Measurements from ENCODE around the gene NOTO.

The NOTO gene

GRCh38 chr2:73244580-73244979, 42.2 kb downstream of the NOTO start:
- DNase-seq (ENCODE audit: insufficient read length, low spot score) (no peak), FAIRE-seq (no peak)
- TF ChIP-seq SPI1 (IDR thresholded peaks at IDR 0.05; ENCODE audit: low read depth, low read length): no peak
- no peak for TF ChIP-seq PAX5 (IDR thresholded peaks at IDR 0.05; ENCODE audit: insufficient read depth, low read length, severe bottlenecking)
- TF ChIP-seq POLR2AphosphoS5 (IDR thresholded peaks at IDR 0.05; ENCODE audit: low read depth, low read length): no peak
- TF ChIP-seq POU2F2 (IDR thresholded peaks at IDR 0.05; ENCODE audit: low read depth, low read length): no peak
- TF ChIP-seq TAF1 (IDR thresholded peaks at IDR 0.05; ENCODE audit: low read depth, low read length): no peak
- no peak for TF ChIP-seq POLR2A (IDR thresholded peaks at IDR 0.05; ENCODE audit: low read depth, low read length)

GRCh38 chr2:73246850-73247249, 44.5 kb downstream of the NOTO start:
- TF ChIP-seq TAF1 (IDR thresholded peaks at IDR 0.05; ENCODE audit: low read depth, low read length) (no peak), POLR2A (IDR thresholded peaks at IDR 0.05; ENCODE audit: low read depth, low read length) (no peak), PAX5 (IDR thresholded peaks at IDR 0.05; ENCODE audit: insufficient read depth, low read length, severe bottlenecking) (no peak), POU2F2 (IDR thresholded peaks at IDR 0.05; ENCODE audit: low read depth, low read length) (no peak), SPI1 (IDR thresholded peaks at IDR 0.05; ENCODE audit: low read depth, low read length) (no peak), POLR2AphosphoS5 (IDR thresholded peaks at IDR 0.05; ENCODE audit: low read depth, low read length) (no peak)
- DNase-seq (ENCODE audit: insufficient read length, low spot score) (no peak), FAIRE-seq (no peak)

- FAIRE-seq (no peak), DNase-seq (ENCODE audit: insufficient read length, low spot score) (no peak)
- no peak for TF ChIP-seq TAF1 (IDR thresholded peaks at IDR 0.05; ENCODE audit: low read depth, low read length)
- no peak for TF ChIP-seq POLR2AphosphoS5 (IDR thresholded peaks at IDR 0.05; ENCODE audit: low read depth, low read length)
- TF ChIP-seq PAX5 (IDR thresholded peaks at IDR 0.05; ENCODE audit: insufficient read depth, low read length, severe bottlenecking): no peak
- no peak for TF ChIP-seq SPI1 (IDR thresholded peaks at IDR 0.05; ENCODE audit: low read depth, low read length)
- TF ChIP-seq POU2F2 (IDR thresholded peaks at IDR 0.05; ENCODE audit: low read depth, low read length): no peak
- TF ChIP-seq POLR2A (IDR thresholded peaks at IDR 0.05; ENCODE audit: low read depth, low read length): no peak
Measured at GRCh38 chr2:73249636-73250035, 47.3 kb downstream of the NOTO start.

- TF ChIP-seq POU2F2 (IDR thresholded peaks at IDR 0.05; ENCODE audit: low read depth, low read length) (no peak), POLR2AphosphoS5 (IDR thresholded peaks at IDR 0.05; ENCODE audit: low read depth, low read length) (no peak), TAF1 (IDR thresholded peaks at IDR 0.05; ENCODE audit: low read depth, low read length) (no peak), SPI1 (IDR thresholded peaks at IDR 0.05; ENCODE audit: low read depth, low read length) (no peak), POLR2A (IDR thresholded peaks at IDR 0.05; ENCODE audit: low read depth, low read length) (no peak), PAX5 (IDR thresholded peaks at IDR 0.05; ENCODE audit: insufficient read depth, low read length, severe bottlenecking) (no peak)
- no peak for DNase-seq (ENCODE audit: insufficient read length, low spot score)
- FAIRE-seq: no peak
Measured at GRCh38 chr2:73250872-73251846, 48.8 kb downstream of the NOTO start.

GRCh38 chr2:73252238-73253027, 50.1 kb downstream of the NOTO start:
- no peak for TF ChIP-seq POU2F2 (IDR thresholded peaks at IDR 0.05; ENCODE audit: low read depth, low read length)
- TF ChIP-seq POLR2AphosphoS5 (IDR thresholded peaks at IDR 0.05; ENCODE audit: low read depth, low read length): no peak; the same call in 1 of the 2 replicates
- no peak for TF ChIP-seq SPI1 (IDR thresholded peaks at IDR 0.05; ENCODE audit: low read depth, low read length)
- no peak for TF ChIP-seq TAF1 (IDR thresholded peaks at IDR 0.05; ENCODE audit: low read depth, low read length)
- no peak for TF ChIP-seq PAX5 (IDR thresholded peaks at IDR 0.05; ENCODE audit: insufficient read depth, low read length, severe bottlenecking)
- no peak for TF ChIP-seq POLR2A (IDR thresholded peaks at IDR 0.05; ENCODE audit: low read depth, low read length)
- FAIRE-seq (no peak), DNase-seq (ENCODE audit: insufficient read length, low spot score) (no peak)

- TF ChIP-seq TAF1 (IDR thresholded peaks at IDR 0.05; ENCODE audit: low read depth, low read length) (no peak), POLR2AphosphoS5 (IDR thresholded peaks at IDR 0.05; ENCODE audit: low read depth, low read length) (no peak; the same call in 1 of the 2 replicates), POLR2A (IDR thresholded peaks at IDR 0.05; ENCODE audit: low read depth, low read length) (no peak), PAX5 (IDR thresholded peaks at IDR 0.05; ENCODE audit: insufficient read depth, low read length, severe bottlenecking) (no peak), POU2F2 (IDR thresholded peaks at IDR 0.05; ENCODE audit: low read depth, low read length) (no peak), SPI1 (IDR thresholded peaks at IDR 0.05; ENCODE audit: low read depth, low read length) (no peak)
- FAIRE-seq (no peak), DNase-seq (ENCODE audit: insufficient read length, low spot score) (no peak)
Measured at GRCh38 chr2:73253400-73253799, 51.0 kb downstream of the NOTO start.

GRCh38 chr2:73253901-73254300, 51.5 kb downstream of the NOTO start:
- no peak for DNase-seq (ENCODE audit: insufficient read length, low spot score)
- FAIRE-seq: no peak

GRCh38 chr2:73254343-73255006, 52.1 kb downstream of the NOTO start:
- TF ChIP-seq POU2F2 (IDR thresholded peaks at IDR 0.05; ENCODE audit: low read depth, low read length) (no peak), TAF1 (IDR thresholded peaks at IDR 0.05; ENCODE audit: low read depth, low read length) (no peak), POLR2A (IDR thresholded peaks at IDR 0.05; ENCODE audit: low read depth, low read length) (no peak), PAX5 (IDR thresholded peaks at IDR 0.05; ENCODE audit: insufficient read depth, low read length, severe bottlenecking) (no peak), SPI1 (IDR thresholded peaks at IDR 0.05; ENCODE audit: low read depth, low read length) (no peak), POLR2AphosphoS5 (IDR thresholded peaks at IDR 0.05; ENCODE audit: low read depth, low read length) (no peak)
- no peak for FAIRE-seq
- DNase-seq (ENCODE audit: insufficient read length, low spot score): no peak

More at GRCh38 chr2:73253901-73254300, 51.5 kb downstream of the NOTO start:
- TF ChIP-seq POLR2AphosphoS5 (IDR thresholded peaks at IDR 0.05; ENCODE audit: low read depth, low read length) (peak; percentile 38; the same call in 1 of the 2 replicates), PAX5 (IDR thresholded peaks at IDR 0.05; ENCODE audit: insufficient read depth, low read length, severe bottlenecking) (no peak), SPI1 (IDR thresholded peaks at IDR 0.05; ENCODE audit: low read depth, low read length) (peak; percentile 83)

Data from GM12891 (cell line).